ENCODE data around the gene DUSP15.

DUSP15 gene

DNA sequence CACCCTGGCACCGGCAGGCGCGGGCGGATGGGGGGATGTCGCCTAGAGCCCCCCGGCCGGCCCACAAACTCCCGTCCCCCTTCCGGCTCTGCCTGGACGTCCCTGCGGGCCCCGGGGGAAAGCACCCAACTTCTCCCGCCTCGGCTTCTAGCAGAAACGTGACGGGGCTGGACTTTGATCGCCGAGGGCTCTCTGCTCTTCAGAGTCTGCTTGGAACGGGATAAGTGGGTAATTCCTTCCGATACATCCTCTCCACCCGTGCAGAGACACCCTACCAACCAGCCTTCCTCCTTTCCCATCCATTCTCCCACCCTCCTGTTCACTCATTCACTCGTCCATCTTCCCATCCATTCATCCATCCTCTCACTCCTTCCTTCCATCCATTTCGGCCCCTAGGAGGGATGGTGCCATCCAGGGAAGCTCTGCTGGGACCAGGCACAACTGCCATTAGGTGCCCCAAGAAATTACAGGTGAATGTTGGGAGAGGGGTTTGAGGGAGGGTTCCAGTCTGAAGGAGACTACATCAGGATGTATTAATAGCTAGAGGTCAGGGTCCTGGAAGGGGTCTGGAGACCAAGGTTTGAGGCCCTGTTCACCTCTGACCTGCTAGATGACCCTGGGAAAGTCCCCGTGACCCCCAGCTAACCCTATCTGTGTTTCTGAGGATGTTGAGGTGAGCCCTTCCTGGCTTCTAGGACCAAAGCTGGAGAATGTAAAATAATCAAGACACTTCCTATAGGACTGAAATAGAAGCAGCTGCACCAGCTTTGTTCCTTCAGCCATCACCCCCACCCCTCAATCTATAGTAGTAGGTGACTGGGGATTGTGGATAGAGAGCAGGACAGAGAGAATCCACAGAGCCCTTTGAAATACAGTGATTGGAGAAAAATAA is 645 bp upstream of the DUSP15 start:
- H3K4me3 ChIP-seq (ENCODE audit: low read depth in 1 of 5, low read length in 5 of 5), result peak overlapping the region; percentile 63 to 82 (median 79)
- H3K9ac ChIP-seq (ENCODE audit: low read length in 5 of 5), result peak overlapping the region in 4 of 5 donors; percentile 58 to 72 (median 64)
- peaks cover 0 to 9% (median 0%) of the 10 kb centered on the region in 5 donors for H3K27me3 ChIP-seq (ENCODE audit: control insufficient read depth in 5 of 5, insufficient read depth in 4 of 5, low read length in 5 of 5)
- H3K4me1 ChIP-seq (ENCODE audit: control insufficient read depth in 5 of 5, insufficient read depth in 5 of 5, low read length in 5 of 5), result peaks cover 3 to 22% (median 19%) of the 10 kb centered on the region in 5 donors
- no peak overlapping the region for H3K27ac ChIP-seq (ENCODE audit: low read depth, low read length)
- no peaks in the 10 kb centered on the region for H3K36me3 ChIP-seq (ENCODE audit: control insufficient read depth in 5 of 5, insufficient read depth in 5 of 5, low read length in 5 of 5)
- H3K9me3 ChIP-seq (ENCODE audit: control insufficient read depth in 5 of 5, low read length in 5 of 5), result no peaks in the 10 kb centered on the region

DNA sequence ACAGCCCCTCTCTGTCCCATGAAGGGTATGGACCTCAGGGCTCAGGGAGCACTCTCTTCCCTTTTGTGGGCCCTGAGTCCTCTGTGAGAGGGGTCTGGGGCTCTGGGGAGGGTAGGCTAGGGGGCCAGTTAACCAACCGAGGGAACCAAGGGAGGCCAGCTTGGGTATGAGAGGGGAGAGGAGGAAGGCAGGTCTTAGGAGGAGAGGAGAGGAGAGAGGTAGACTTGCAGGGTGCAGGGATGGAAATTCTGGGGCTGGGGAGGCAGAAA is 720 bp downstream of the DUSP15 start:
- Histone ChIP-seq H3K9ac (ENCODE audit: low read length in 5 of 5) (peak overlapping the region in 3 of 5 donors; percentile 63 to 86 (median 84)), H3K4me3 (ENCODE audit: low read depth in 1 of 5, low read length in 5 of 5) (peak overlapping the region; percentile 63 to 82 (median 81)), H3K27me3 (ENCODE audit: control insufficient read depth in 5 of 5, insufficient read depth in 4 of 5, low read length in 5 of 5) (peaks cover 0 to 9% (median 0%) of the 10 kb centered on the region in 5 donors), H3K27ac (ENCODE audit: low read depth, low read length) (no peak overlapping the region), H3K9me3 (ENCODE audit: control insufficient read depth in 5 of 5, low read length in 5 of 5) (no peaks in the 10 kb centered on the region), H3K36me3 (ENCODE audit: control insufficient read depth in 5 of 5, insufficient read depth in 5 of 5, low read length in 5 of 5) (no peaks in the 10 kb centered on the region), H3K4me1 (ENCODE audit: control insufficient read depth in 5 of 5, insufficient read depth in 5 of 5, low read length in 5 of 5) (peaks cover 3 to 22% (median 19%) of the 10 kb centered on the region in 5 donors)

DNA sequence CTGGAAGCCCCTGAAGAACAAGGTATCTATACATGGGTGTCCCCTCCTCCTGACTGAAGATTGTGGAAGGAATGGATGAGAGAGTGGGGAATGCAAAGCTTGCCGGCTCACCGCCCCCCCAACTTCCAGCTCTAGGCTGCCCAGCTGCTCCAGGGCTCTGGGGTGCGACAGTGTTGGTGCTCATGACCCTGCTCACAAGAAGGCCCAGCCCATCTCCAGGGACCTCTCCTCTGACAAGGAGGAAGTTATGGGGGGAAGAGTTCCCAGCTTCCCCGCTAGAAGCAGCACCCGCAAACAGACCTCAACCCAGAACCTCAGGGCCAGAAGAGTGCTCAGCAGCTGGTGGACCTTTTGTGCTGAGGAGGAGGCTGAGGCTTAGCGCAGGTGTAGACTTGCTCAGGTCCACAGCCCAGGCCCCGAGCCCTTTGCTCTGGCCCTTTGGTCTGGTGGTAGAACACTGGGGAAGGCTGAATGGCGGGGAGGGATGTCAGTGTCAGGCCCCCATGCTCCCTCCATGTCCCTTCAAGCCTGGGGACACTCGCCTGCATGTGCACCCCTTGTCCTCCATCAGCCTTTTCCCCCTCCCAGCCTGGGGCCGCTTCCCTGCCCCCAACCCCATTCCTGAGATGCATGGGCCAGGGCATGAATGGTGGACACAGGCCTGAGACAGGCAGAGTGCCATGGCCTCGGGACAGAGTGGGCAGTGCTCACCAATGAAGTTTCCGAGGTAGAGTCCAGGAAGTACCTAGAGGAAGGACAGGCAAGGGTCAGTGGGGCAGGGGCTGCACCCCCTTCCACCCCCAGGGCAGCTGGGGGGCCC is 1.3 kb downstream of the DUSP15 start:
- Histone ChIP-seq H3K27me3 (ENCODE audit: control insufficient read depth in 5 of 5, insufficient read depth in 4 of 5, low read length in 5 of 5) (peaks cover 0 to 9% (median 0%) of the 10 kb centered on the region in 5 donors), H3K9me3 (ENCODE audit: control insufficient read depth in 5 of 5, low read length in 5 of 5) (no peaks in the 10 kb centered on the region), H3K4me3 (ENCODE audit: low read depth in 1 of 5, low read length in 5 of 5) (peak overlapping the region in 3 of 5 donors; percentile 79 to 82 (median 81)), H3K9ac (ENCODE audit: low read length in 5 of 5) (peak overlapping the region in 1 of 5 donors; percentile 84), H3K27ac (ENCODE audit: low read depth, low read length) (no peak overlapping the region), H3K4me1 (ENCODE audit: control insufficient read depth in 5 of 5, insufficient read depth in 5 of 5, low read length in 5 of 5) (peaks cover 3 to 22% (median 19%) of the 10 kb centered on the region in 5 donors), H3K36me3 (ENCODE audit: control insufficient read depth in 5 of 5, insufficient read depth in 5 of 5, low read length in 5 of 5) (no peaks in the 10 kb centered on the region)

DNA sequence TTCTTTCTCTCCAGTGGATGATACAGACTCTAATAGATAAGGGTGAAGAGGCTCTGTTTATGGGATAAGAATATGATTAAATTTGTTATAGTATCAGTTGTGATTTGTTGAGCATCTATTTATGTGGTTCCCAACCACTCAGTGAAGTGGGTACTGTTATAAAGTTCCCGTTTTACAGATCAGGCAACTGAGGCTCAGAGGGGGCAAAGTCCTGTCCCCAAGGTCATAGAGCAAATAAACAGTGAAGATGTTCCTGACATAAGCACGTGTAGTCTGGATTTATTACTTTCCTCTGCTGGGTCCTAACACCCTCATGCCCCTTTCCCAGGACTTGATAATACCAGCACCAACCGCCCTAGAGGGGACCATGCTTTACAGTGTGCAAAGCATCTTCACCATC is 4.1 kb downstream of the DUSP15 start:
- Histone ChIP-seq H3K27me3 (ENCODE audit: control insufficient read depth in 5 of 5, insufficient read depth in 4 of 5, low read length in 5 of 5) (peaks cover 0 to 9% (median 0%) of the 10 kb centered on the region in 5 donors), H3K9me3 (ENCODE audit: control insufficient read depth in 5 of 5, low read length in 5 of 5) (no peaks in the 10 kb centered on the region), H3K36me3 (ENCODE audit: control insufficient read depth in 5 of 5, insufficient read depth in 5 of 5, low read length in 5 of 5) (no peaks in the 10 kb centered on the region), H3K4me1 (ENCODE audit: control insufficient read depth in 5 of 5, insufficient read depth in 5 of 5, low read length in 5 of 5) (peaks cover 3 to 29% (median 24%) of the 10 kb centered on the region in 5 donors), H3K4me3 (ENCODE audit: low read depth in 1 of 5, low read length in 5 of 5) (no peak overlapping the region), H3K9ac (ENCODE audit: low read length in 5 of 5) (no peak overlapping the region), H3K27ac (ENCODE audit: low read depth, low read length) (no peak overlapping the region)

DNA sequence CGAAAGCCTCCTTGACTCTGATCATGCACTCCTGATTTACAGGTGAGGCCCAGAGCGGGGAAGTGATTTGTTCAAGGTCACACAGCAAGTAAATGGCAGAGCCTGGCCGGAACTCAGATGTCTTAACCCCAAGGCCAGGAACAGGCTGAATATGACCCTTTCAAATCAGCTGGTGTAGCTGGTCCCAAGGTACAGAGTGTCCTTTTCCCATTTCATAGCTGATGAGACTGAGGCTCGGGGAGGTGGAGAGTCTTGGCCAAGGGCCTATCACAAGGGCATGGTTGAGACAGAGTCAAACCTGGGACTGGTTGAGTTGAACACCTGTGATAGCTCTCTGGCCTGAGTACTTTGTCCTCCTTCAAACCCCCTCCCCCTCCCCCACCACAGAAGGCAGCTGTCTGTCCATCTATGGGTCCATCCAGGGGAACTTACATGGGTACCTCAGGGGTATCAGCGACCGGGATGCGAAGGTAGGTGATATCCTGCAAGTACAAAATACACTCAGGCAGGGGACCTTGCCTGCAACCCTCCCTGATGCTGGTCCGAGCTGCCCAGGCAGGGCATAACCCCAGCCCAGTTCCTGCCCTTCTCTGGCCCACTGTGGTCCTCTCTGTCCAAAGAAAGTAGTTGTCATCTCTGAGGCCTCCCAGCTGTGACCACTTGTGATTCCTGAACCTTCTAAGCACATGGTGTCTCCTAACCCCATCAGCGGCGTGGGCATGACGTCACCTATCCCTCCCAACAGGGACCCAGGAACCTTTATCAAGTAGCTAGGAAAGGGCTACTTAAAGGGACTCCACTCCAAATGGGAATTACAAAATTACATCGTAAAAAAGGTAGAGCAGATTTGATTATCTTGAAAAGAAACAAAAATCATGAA is 5.6 kb downstream of the DUSP15 start:
- Histone ChIP-seq H3K27ac (ENCODE audit: low read depth, low read length) (no peak overlapping the region), H3K4me3 (ENCODE audit: low read depth in 1 of 5, low read length in 5 of 5) (no peak overlapping the region), H3K9me3 (ENCODE audit: control insufficient read depth in 5 of 5, low read length in 5 of 5) (no peaks in the 10 kb centered on the region), H3K4me1 (ENCODE audit: control insufficient read depth in 5 of 5, insufficient read depth in 5 of 5, low read length in 5 of 5) (peaks cover 2 to 30% (median 29%) of the 10 kb centered on the region in 5 donors), H3K9ac (ENCODE audit: low read length in 5 of 5) (no peak overlapping the region), H3K27me3 (ENCODE audit: control insufficient read depth in 5 of 5, insufficient read depth in 4 of 5, low read length in 5 of 5) (peaks cover 0 to 16% (median 7%) of the 10 kb centered on the region in 5 donors), H3K36me3 (ENCODE audit: control insufficient read depth in 5 of 5, insufficient read depth in 5 of 5, low read length in 5 of 5) (no peaks in the 10 kb centered on the region)

DNA sequence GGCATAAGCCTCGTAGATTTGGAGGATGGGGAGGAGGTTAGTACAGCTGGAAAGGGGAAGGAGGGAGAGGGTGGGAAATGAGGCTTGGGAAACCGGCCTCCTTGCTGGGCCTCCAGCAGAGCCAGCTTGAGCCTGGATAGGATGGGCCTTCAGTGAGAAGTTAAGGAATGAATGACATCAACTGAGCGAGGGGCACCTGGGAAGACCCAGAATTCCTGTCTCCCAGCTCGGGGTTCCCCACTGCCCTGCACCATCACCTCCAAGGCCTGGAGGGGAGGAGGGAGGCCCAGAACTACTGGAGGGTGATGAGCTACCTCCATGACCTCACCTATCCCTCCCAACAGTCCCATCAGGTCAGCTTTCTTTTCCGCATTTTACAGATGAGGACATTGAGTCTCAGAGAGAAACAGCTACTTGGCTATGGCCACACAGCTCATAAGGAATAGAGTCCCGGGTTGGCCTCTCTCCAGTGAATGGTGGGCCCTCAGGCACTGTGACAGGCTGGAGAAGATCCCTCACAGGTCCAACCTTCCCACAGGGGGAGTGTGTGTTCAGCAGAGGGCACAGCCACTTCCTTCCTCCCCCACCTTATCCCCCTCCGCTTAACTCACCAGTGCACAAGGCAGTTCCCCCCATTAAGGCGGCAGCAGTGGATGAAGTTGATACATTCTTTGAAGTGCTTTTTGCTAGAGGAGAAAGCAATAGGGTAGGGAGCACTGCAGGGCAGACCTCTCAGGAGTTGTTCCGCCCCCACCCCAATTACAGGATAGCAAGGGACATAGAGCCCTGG is 6.8 kb downstream of the DUSP15 start:
- Histone ChIP-seq H3K4me1 (ENCODE audit: control insufficient read depth in 5 of 5, insufficient read depth in 5 of 5, low read length in 5 of 5) (peaks cover 0 to 34% (median 26%) of the 10 kb centered on the region in 5 donors), H3K9me3 (ENCODE audit: control insufficient read depth in 5 of 5, low read length in 5 of 5) (no peaks in the 10 kb centered on the region), H3K27ac (ENCODE audit: low read depth, low read length) (no peak overlapping the region), H3K9ac (ENCODE audit: low read length in 5 of 5) (no peak overlapping the region), H3K36me3 (ENCODE audit: control insufficient read depth in 5 of 5, insufficient read depth in 5 of 5, low read length in 5 of 5) (no peaks in the 10 kb centered on the region), H3K4me3 (ENCODE audit: low read depth in 1 of 5, low read length in 5 of 5) (no peak overlapping the region), H3K27me3 (ENCODE audit: control insufficient read depth in 5 of 5, insufficient read depth in 4 of 5, low read length in 5 of 5) (peaks cover 0 to 20% (median 8%) of the 10 kb centered on the region in 5 donors)

DNA sequence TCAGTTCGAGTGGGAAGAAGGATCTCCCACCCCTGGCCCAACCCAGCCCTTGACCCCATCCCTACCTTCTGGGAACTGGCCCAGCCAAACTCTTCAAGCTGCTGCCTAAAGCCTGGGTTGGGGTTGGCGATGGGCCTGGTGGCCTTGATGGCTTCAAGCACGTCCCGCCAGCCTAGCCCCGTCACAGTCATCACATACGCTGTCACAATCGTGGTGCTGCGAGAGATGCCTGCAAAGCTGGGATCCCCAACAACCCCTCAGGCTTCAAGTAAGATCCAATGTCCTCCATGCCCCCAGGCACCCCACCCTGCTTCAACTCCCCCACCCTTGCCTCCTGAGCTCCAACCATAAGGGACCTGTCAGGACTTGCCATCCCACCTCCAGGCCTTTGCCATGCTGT is 7.8 kb downstream of the DUSP15 start:
- Histone ChIP-seq H3K27me3 (ENCODE audit: control insufficient read depth in 5 of 5, insufficient read depth in 4 of 5, low read length in 5 of 5) (peaks cover 4 to 30% (median 16%) of the 10 kb centered on the region in 5 donors), H3K9me3 (ENCODE audit: control insufficient read depth in 5 of 5, low read length in 5 of 5) (no peaks in the 10 kb centered on the region), H3K36me3 (ENCODE audit: control insufficient read depth in 5 of 5, insufficient read depth in 5 of 5, low read length in 5 of 5) (no peaks in the 10 kb centered on the region), H3K4me1 (ENCODE audit: control insufficient read depth in 5 of 5, insufficient read depth in 5 of 5, low read length in 5 of 5) (peaks cover 0 to 41% (median 26%) of the 10 kb centered on the region in 5 donors), H3K27ac (ENCODE audit: low read depth, low read length) (no peak overlapping the region), H3K4me3 (ENCODE audit: low read depth in 1 of 5, low read length in 5 of 5) (no peak overlapping the region), H3K9ac (ENCODE audit: low read length in 5 of 5) (no peak overlapping the region)

DNA sequence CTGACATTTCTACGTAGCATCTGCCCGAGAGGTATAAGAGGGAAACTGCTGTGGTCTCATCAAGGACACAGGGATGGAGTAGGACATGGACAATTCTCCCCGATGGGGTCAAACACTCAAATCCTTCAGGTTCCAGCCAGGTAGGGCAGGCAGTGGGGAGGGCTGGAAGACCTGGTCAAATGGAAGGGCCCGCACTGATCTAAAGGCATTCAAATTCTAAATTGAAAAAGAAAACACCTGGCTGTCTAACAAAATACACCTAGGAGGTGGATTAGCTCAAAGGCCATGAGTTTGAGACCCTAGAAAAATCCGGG is 8.2 kb downstream of the DUSP15 start:
- H3K9me3 ChIP-seq (ENCODE audit: control insufficient read depth in 5 of 5, low read length in 5 of 5), result no peaks in the 10 kb centered on the region
- no peaks in the 10 kb centered on the region for H3K36me3 ChIP-seq (ENCODE audit: control insufficient read depth in 5 of 5, insufficient read depth in 5 of 5, low read length in 5 of 5)
- H3K27me3 ChIP-seq (ENCODE audit: control insufficient read depth in 5 of 5, insufficient read depth in 4 of 5, low read length in 5 of 5), result peaks cover 4 to 30% (median 16%) of the 10 kb centered on the region in 5 donors
- H3K9ac ChIP-seq (ENCODE audit: low read length in 5 of 5), result no peak overlapping the region
- peak overlapping the region in 1 of 5 donors; percentile 38 for H3K4me3 ChIP-seq (ENCODE audit: low read depth in 1 of 5, low read length in 5 of 5)
- H3K27ac ChIP-seq (ENCODE audit: low read depth, low read length), result no peak overlapping the region
- H3K4me1 ChIP-seq (ENCODE audit: control insufficient read depth in 5 of 5, insufficient read depth in 5 of 5, low read length in 5 of 5), result peaks cover 0 to 41% (median 26%) of the 10 kb centered on the region in 5 donors

Measured in subcutaneous abdominal adipose tissue (tissue), 5 donors.